Gastroesophageal sphincter (tissue), 4 donors: ENCODE measurements around the gene CDH23. TPM values are rescaled to one million over a fixed set of nuclear protein-coding genes. Genes with fewer than 3 reads are reported as not detected.

ENCODE experiments used
- ATAC-seq: fragments of 150-250 bp; one replicate; pipeline ENCODE4 v1.9.1; 2016; ENCODE audit warnings: mild to moderate bottlenecking, moderate library complexity
- H3K27ac ChIP-seq, 4 donors: fragments of 200-600 bp; sonication (generic) in 3 of 4; 1 replicate in 3 of 4; 2 replicates in 1 of 4; pipeline ENCODE4 v1.5.1; 2016 to 2019
- H3K27me3 ChIP-seq: fragments of 200-600 bp; sonication (generic); one replicate; pipeline ENCODE4 v1.5.1; 2019
- H3K36me3 ChIP-seq, 2 donors: fragments of 200-600 bp; sonication (generic); one replicate each; pipeline ENCODE4 v1.5.1; 2019; ENCODE audit warnings: control low read depth in 1 of 2
- H3K4me1 ChIP-seq, 3 donors: fragments of 200-600 bp; sonication (generic); 1 replicate in 2 of 3; 2 replicates in 1 of 3; pipeline ENCODE4 v1.5.1; 2016 to 2019; ENCODE audit warnings: control low read depth in 2 of 3
- H3K4me3 ChIP-seq, 2 donors: fragments of 200-600 bp; sonication (generic); one replicate each; pipeline ENCODE4 v1.5.1; 2019; ENCODE audit warnings: mild to moderate bottlenecking in 1 of 2, moderate library complexity in 1 of 2
- H3K9me3 ChIP-seq, 3 donors: fragments of 200-600 bp; sonication (generic); one replicate each; pipeline ENCODE4 v1.5.1; 2017 to 2019; ENCODE audit warnings: control low read depth in 2 of 3
- CTCF ChIP-seq, 4 experiments: fragments of 200-600 bp in 2 of 4; fragments of 450-650 bp in 2 of 4; sonication (generic) in 1 of 4; IDR thresholded peaks; one replicate each; pipeline ENCODE4 v1.5.1; 2017 to 2019; ENCODE audit warnings: antibody characterized with exemption in 4 of 4, mild to moderate bottlenecking in 2 of 4, moderate library complexity in 2 of 4
- EP300 ChIP-seq: sonication (generic); formaldehyde crosslinking; IDR thresholded peaks from one replicate; pipeline ENCODE4 v1.6.1; 2017; ENCODE audit warnings: antibody characterized with exemption, mild to moderate bottlenecking
- POLR2A ChIP-seq, 2 donors: fragments of 450-650 bp; IDR thresholded peaks; one replicate each; pipeline ENCODE4 v1.6.1; 2017; ENCODE audit warnings: antibody characterized with exemption in 2 of 2, mild to moderate bottlenecking in 2 of 2, moderate library complexity in 1 of 2
- POLR2AphosphoS5 ChIP-seq: sonication (generic); formaldehyde crosslinking; IDR thresholded peaks from one replicate; pipeline ENCODE4 v1.6.1; 2017; ENCODE audit warnings: antibody characterized with exemption
- WGBS, 2 donors: methylation state at CpG; one replicate each; pipeline ENCODE4 v1.1.5; 2018; ENCODE audit warnings: low coverage in 1 of 2; 5-methylcytosine and 5-hydroxymethylcytosine counted together
- total RNA-seq, 4 donors: library from RNA; depleted of rRNA; stranded (reverse); fragments of >200 nt; gene quantifications; one replicate each; pipeline ENCODE4 v1.1.0, GENCODE V29; 2016

CDH23 gene
- total RNA-seq, 4 donors from 2014 or later: 5.1 to 33.5 (median 16.2) TPM

GRCh38 chr10:71842856-71843686 is 446.4 kb downstream of the CDH23 start:
- H3K27me3 ChIP-seq: no peaks in the 10 kb centered on the region
- TF ChIP-seq CTCF (IDR thresholded peaks at IDR 0.05) (no peak), POLR2A (IDR thresholded peaks at IDR 0.05) (no peak), POLR2AphosphoS5 (no peak), EP300 (no peak)
- no peak overlapping the region for H3K4me3 ChIP-seq
- WGBS, 2 donors: 76 to 80% methylated on average over 8 to 14 of the region's 14 CpGs
- H3K36me3 ChIP-seq: no peaks in the 10 kb centered on the region
- peaks cover 7 to 96% (median 56%) of the 10 kb centered on the region in 3 donors for H3K4me1 ChIP-seq
- no peak for ATAC-seq
- H3K9me3 ChIP-seq: no peaks in the 10 kb centered on the region
- H3K27ac ChIP-seq: no peak overlapping the region

GRCh38 chr10:71844084-71844483 is 447.4 kb downstream of the CDH23 start:
- Histone ChIP-seq H3K36me3 (no peaks in the 10 kb centered on the region), H3K4me1 (peaks cover 7 to 96% (median 53%) of the 10 kb centered on the region in 3 donors), H3K4me3 (no peak overlapping the region), H3K27me3 (no peaks in the 10 kb centered on the region), H3K9me3 (no peaks in the 10 kb centered on the region), H3K27ac (no peak overlapping the region)
- 34 to 38% methylated on average over 2 of the region's 2 CpGs for WGBS, 2 donors
- no peak for ATAC-seq
- no peak for TF ChIP-seq CTCF (IDR thresholded peaks at IDR 0.05)
- no peak for TF ChIP-seq EP300
- TF ChIP-seq POLR2AphosphoS5: no peak
- TF ChIP-seq POLR2A (IDR thresholded peaks at IDR 0.05): no peak

GRCh38 chr10:71844695-71845094 is 448.0 kb downstream of the CDH23 start:
- ATAC-seq: no peak
- H3K4me1 ChIP-seq: peaks cover 5 to 96% (median 52%) of the 10 kb centered on the region in 3 donors

GRCh38 chr10:71845410-71846405 is 449.0 kb downstream of the CDH23 start:
- no peaks in the 10 kb centered on the region for H3K9me3 ChIP-seq
- H3K4me3 ChIP-seq: no peak overlapping the region
- ATAC-seq: no peak
- peak overlapping the region in 1 of 4 donors; percentile 30 for H3K27ac ChIP-seq
- peaks cover 0 to 92% (median 41%) of the 10 kb centered on the region in 3 donors for H3K4me1 ChIP-seq
- TF ChIP-seq POLR2AphosphoS5: no peak
- WGBS, 2 donors: 67 to 83% methylated on average over 10 to 11 of the region's 11 CpGs
- H3K27me3 ChIP-seq: no peaks in the 10 kb centered on the region
- no peaks in the 10 kb centered on the region for H3K36me3 ChIP-seq

More at GRCh38 chr10:71844695-71845094, 448.0 kb downstream of the CDH23 start:
- Histone ChIP-seq H3K27ac (no peak overlapping the region), H3K4me3 (no peak overlapping the region), H3K27me3 (no peaks in the 10 kb centered on the region), H3K36me3 (no peaks in the 10 kb centered on the region), H3K9me3 (no peaks in the 10 kb centered on the region)
- TF ChIP-seq EP300: no peak
- no peak for TF ChIP-seq POLR2AphosphoS5
- no peak for TF ChIP-seq CTCF (IDR thresholded peaks at IDR 0.05)
- TF ChIP-seq POLR2A (IDR thresholded peaks at IDR 0.05): no peak
- WGBS, 2 donors: 78 to 100% methylated on average over 2 of the region's 2 CpGs

GRCh38 chr10:71846816-71847215 is 450.1 kb downstream of the CDH23 start:
- H3K27me3 ChIP-seq: no peaks in the 10 kb centered on the region
- WGBS, 2 donors: 70% methylated on average over 3 of the region's 3 CpGs; no CpG with 5 or more reads in 1 of the 2 donors
- H3K4me1 ChIP-seq: peaks cover 0 to 87% (median 32%) of the 10 kb centered on the region in 3 donors
- no peaks in the 10 kb centered on the region for H3K9me3 ChIP-seq
- TF ChIP-seq POLR2AphosphoS5: no peak
- TF ChIP-seq CTCF (IDR thresholded peaks at IDR 0.05): no peak
- TF ChIP-seq POLR2A (IDR thresholded peaks at IDR 0.05): no peak
- no peak for TF ChIP-seq EP300
- H3K27ac ChIP-seq: peak overlapping the region in 2 of 4 donors; percentile 7 to 45
- ATAC-seq: no peak
- H3K36me3 ChIP-seq: no peaks in the 10 kb centered on the region
- H3K4me3 ChIP-seq: no peak overlapping the region
